ENCODE measurements around the gene SEZ6L2.

DNA sequence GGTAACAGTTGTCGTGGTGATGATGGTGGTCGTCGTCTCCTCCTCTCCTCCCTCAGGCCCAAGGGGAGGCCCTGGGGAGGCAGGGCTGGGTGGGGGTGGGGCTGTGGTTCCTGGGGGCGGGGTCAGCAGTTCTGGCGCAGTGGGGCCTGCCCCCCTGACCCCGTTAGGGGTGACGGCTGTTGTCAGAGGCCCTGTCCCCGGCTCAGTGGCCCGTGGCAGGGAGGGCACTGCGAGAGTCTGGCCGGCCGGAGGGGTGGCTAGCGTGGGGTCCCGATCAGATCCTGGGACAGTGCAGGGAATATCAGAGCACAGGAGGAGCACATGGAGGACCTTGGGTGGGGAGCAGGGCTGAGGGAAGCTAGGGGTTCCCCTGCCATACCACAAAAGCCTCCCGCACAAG lies 2.5 kb downstream of the SEZ6L2 start:
- TF ChIP-seq ZNF274 (IDR thresholded peaks at IDR 0.05; ENCODE audit: low read depth, low read length) (no peak), SUZ12 (IDR thresholded peaks at IDR 0.05; ENCODE audit: extremely low read depth, insufficient read depth, insufficient read length) (no peak)

Data from NT2/D1 (cell line).